Measurements from ENCODE around the gene TMEM91. TPM values are rescaled to one million over a fixed set of nuclear protein-coding genes. Genes with fewer than 3 reads are reported as not detected.
A peak's percentile ranks its signal among the peaks of the same experiment; 100 is the strongest.

TMEM91 gene
- total and polyA plus RNA-seq, 9 of the 15 experiments (the other 6 are each of a cell fraction or from before 2014, with no cell fraction given), result 1.2 to 5.2 (median 2.7) TPM

GRCh38 chr19:41363753-41364523 lies 12.4 kb upstream of the TMEM91 start, which contains the start of gene B9D2 (continued):
- TF ChIP-seq ZNF398 (CRISPR knock-in tag; IDR thresholded peaks at IDR 0.05) (no peak), MIER1 (IDR thresholded peaks at IDR 0.05; ENCODE audit: low read depth) (no peak), ZBTB7A (IDR thresholded peaks at IDR 0.05; ENCODE audit: borderline replicate concordance, control insufficient read depth, low read depth, low read length) (peak; percentile 68; the same call in 1 of the 2 replicates), NCOA1 (IDR thresholded peaks at IDR 0.05; ENCODE audit: low read depth) (no peak), ZNF639 (CRISPR knock-in tag; conservative IDR thresholded peaks at IDR 0.05 in 1 of 2, IDR thresholded peaks at IDR 0.05 in 1 of 2) (peak in 1 of 2 experiments; percentile 59; a peak in 1 of 4 replicates), ZBTB12 (CRISPR knock-in tag; IDR thresholded peaks at IDR 0.05) (0 out of 2 replicates have a peak, but pooled peaks have one; percentile 4), ZNF23 (CRISPR knock-in tag; IDR thresholded peaks at IDR 0.05) (no peak), SMC3 (conservative IDR thresholded peaks at IDR 0.05; ENCODE audit: insufficient read depth, low read depth, low read length) (no peak), CREB3 (tag; conservative IDR thresholded peaks at IDR 0.05; ENCODE audit: low read depth) (0 out of 2 replicates have a peak, but pooled peaks have one; percentile 45), MAFF (IDR thresholded peaks at IDR 0.05; ENCODE audit: low read length) (no peak), RFX5 (IDR thresholded peaks at IDR 0.05; ENCODE audit: low read depth, low read length) (no peak), TFE3 (CRISPR knock-in tag; IDR thresholded peaks at IDR 0.05) (no peak), NR3C1 (CRISPR knock-in tag; IDR thresholded peaks at IDR 0.05) (no peak), SUPT5H (IDR thresholded peaks at IDR 0.05) (peak; percentile 91), TBL1XR1 (IDR thresholded peaks at IDR 0.05; ENCODE audit: low read length in 2 of 2) (no peak), THRAP3 (IDR thresholded peaks at IDR 0.05; ENCODE audit: borderline replicate concordance) (no peak)

Measured in K562 (cell line).